ENCODE measurements around the gene MON1B. TPM values are rescaled to one million over a fixed set of nuclear protein-coding genes. Genes with fewer than 3 reads are reported as not detected.

Gene MON1B
- total and polyA plus RNA-seq, 2 of the 13 experiments (the other 11 are each of a cell fraction or from before 2014, with no cell fraction given) = 13.4 to 15.6 TPM

DNA sequence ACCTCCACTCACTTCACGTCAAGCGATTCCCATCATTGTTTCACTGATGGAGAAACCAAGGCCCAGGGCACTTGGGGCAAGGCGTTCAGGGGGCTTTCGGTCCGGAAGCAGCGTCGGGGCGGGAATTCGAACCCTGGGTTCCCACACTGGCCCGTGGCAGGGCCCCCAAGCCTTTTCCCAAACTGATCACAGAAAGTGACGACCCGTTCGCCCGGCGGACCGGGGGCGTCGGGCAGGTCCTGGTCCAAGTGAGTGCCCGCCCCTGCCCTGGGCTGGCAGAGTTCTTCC, 856 bp upstream of the MON1B start (continued):
- TF ChIP-seq, protein P1, sequence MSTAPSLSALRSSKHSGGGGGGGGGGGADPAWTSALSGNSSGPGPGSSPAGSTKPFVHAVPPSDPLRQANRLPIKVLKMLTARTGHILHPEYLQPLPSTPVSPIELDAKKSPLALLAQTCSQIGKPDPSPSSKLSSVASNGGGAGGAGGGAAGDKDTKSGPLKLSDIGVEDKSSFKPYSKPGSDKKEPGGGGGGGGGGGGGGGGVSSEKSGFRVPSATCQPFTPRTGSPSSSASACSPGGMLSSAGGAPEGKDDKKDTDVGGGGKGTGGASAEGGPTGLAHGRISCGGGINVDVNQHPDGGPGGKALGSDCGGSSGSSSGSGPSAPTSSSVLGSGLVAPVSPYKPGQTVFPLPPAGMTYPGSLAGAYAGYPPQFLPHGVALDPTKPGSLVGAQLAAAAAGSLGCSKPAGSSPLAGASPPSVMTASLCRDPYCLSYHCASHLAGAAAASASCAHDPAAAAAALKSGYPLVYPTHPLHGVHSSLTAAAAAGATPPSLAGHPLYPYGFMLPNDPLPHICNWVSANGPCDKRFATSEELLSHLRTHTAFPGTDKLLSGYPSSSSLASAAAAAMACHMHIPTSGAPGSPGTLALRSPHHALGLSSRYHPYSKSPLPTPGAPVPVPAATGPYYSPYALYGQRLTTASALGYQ (CRISPR knock-in tag; IDR thresholded peaks at IDR 0.05) = no peak
- TF ChIP-seq TOPORS (CRISPR knock-in tag; IDR thresholded peaks at IDR 0.05) (no peak), BHLHE40 (IDR thresholded peaks at IDR 0.05; ENCODE audit: low read length) (no peak), KAT2B (IDR thresholded peaks at IDR 0.05; ENCODE audit: borderline replicate concordance, low read depth, low read length) (no peak), RARG (CRISPR knock-in tag; IDR thresholded peaks at IDR 0.05; ENCODE audit: low read depth) (no peak), MXD4 (CRISPR knock-in tag; IDR thresholded peaks at IDR 0.05) (no peak), CHD2 (IDR thresholded peaks at IDR 0.05; ENCODE audit: low read depth, low read length) (no peak), HMG20B (CRISPR knock-in tag; conservative IDR thresholded peaks at IDR 0.05) (no peak), ATRX (CRISPR knock-in tag; IDR thresholded peaks at IDR 0.05; ENCODE audit: borderline replicate concordance) (no peak), SRSF1 (optimal IDR thresholded peaks at IDR 0.05; ENCODE audit: low read depth, low read length) (no peak), ZKSCAN8 (CRISPR knock-in tag; IDR thresholded peaks at IDR 0.05; ENCODE audit: borderline replicate concordance) (no peak)
- TF ChIP-seq, protein P2, sequence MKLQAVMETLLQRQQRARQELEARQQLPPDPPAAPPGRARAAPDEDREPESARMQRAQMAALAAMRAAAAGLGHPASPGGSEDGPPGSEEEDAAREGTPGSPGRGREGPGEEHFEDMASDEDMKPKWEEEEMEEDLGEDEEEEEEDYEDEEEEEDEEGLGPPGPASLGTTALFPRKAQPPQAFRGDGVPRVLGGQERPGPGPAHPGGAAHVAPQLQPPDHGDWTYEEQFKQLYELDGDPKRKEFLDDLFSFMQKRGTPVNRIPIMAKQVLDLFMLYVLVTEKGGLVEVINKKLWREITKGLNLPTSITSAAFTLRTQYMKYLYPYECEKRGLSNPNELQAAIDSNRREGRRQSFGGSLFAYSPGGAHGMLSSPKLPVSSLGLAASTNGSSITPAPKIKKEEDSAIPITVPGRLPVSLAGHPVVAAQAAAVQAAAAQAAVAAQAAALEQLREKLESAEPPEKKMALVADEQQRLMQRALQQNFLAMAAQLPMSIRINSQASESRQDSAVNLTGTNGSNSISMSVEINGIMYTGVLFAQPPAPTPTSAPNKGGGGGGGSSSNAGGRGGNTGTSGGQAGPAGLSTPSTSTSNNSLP (IDR thresholded peaks at IDR 0.05; ENCODE audit: low read depth, low read length) = no peak
- TF ChIP-seq, protein P3, sequence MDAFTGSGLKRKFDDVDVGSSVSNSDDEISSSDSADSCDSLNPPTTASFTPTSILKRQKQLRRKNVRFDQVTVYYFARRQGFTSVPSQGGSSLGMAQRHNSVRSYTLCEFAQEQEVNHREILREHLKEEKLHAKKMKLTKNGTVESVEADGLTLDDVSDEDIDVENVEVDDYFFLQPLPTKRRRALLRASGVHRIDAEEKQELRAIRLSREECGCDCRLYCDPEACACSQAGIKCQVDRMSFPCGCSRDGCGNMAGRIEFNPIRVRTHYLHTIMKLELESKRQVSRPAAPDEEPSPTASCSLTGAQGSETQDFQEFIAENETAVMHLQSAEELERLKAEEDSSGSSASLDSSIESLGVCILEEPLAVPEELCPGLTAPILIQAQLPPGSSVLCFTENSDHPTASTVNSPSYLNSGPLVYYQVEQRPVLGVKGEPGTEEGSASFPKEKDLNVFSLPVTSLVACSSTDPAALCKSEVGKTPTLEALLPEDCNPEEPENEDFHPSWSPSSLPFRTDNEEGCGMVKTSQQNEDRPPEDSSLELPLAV (CRISPR knock-in tag; conservative IDR thresholded peaks at IDR 0.05; ENCODE audit: low read depth) = no peak
- TF ChIP-seq, protein P4, sequence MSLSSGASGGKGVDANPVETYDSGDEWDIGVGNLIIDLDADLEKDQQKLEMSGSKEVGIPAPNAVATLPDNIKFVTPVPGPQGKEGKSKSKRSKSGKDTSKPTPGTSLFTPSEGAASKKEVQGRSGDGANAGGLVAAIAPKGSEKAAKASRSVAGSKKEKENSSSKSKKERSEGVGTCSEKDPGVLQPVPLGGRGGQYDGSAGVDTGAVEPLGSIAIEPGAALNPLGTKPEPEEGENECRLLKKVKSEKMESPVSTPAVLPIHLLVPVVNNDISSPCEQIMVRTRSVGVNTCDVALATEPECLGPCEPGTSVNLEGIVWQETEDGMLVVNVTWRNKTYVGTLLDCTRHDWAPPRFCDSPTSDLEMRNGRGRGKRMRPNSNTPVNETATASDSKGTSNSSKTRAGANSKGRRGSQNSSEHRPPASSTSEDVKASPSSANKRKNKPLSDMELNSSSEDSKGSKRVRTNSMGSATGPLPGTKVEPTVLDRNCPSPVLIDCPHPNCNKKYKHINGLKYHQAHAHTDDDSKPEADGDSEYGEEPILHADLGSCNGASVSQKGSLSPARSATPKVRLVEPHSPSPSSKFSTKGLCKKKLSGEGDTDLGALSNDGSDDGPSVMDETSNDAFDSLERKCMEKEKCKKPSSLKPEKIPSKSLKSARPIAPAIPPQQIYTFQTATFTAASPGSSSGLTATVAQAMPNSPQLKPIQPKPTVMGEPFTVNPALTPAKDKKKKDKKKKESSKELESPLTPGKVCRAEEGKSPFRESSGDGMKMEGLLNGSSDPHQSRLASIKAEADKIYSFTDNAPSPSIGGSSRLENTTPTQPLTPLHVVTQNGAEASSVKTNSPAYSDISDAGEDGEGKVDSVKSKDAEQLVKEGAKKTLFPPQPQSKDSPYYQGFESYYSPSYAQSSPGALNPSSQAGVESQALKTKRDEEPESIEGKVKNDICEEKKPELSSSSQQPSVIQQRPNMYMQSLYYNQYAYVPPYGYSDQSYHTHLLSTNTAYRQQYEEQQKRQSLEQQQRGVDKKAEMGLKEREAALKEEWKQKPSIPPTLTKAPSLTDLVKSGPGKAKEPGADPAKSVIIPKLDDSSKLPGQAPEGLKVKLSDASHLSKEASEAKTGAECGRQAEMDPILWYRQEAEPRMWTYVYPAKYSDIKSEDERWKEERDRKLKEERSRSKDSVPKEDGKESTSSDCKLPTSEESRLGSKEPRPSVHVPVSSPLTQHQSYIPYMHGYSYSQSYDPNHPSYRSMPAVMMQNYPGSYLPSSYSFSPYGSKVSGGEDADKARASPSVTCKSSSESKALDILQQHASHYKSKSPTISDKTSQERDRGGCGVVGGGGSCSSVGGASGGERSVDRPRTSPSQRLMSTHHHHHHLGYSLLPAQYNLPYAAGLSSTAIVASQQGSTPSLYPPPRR (CRISPR knock-in tag; IDR thresholded peaks at IDR 0.05; ENCODE audit: borderline replicate concordance) = no peak
- TF ChIP-seq, protein P5, sequence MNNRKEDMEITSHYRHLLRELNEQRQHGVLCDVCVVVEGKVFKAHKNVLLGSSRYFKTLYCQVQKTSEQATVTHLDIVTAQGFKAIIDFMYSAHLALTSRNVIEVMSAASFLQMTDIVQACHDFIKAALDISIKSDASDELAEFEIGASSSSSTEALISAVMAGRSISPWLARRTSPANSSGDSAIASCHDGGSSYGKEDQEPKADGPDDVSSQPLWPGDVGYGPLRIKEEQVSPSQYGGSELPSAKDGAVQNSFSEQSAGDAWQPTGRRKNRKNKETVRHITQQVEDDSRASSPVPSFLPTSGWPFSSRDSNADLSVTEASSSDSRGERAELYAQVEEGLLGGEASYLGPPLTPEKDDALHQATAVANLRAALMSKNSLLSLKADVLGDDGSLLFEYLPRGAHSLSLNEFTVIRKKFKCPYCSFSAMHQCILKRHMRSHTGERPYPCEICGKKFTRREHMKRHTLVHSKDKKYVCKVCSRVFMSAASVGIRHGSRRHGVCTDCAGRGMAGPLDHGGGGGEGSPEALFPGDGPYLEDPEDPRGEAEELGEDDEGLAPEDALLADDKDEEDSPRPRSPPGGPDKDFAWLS (CRISPR knock-in tag; IDR thresholded peaks at IDR 0.05; ENCODE audit: borderline replicate concordance) = no peak
- TF ChIP-seq, protein P6, sequence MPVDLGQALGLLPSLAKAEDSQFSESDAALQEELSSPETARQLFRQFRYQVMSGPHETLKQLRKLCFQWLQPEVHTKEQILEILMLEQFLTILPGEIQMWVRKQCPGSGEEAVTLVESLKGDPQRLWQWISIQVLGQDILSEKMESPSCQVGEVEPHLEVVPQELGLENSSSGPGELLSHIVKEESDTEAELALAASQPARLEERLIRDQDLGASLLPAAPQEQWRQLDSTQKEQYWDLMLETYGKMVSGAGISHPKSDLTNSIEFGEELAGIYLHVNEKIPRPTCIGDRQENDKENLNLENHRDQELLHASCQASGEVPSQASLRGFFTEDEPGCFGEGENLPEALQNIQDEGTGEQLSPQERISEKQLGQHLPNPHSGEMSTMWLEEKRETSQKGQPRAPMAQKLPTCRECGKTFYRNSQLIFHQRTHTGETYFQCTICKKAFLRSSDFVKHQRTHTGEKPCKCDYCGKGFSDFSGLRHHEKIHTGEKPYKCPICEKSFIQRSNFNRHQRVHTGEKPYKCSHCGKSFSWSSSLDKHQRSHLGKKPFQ (CRISPR knock-in tag; IDR thresholded peaks at IDR 0.05; ENCODE audit: insufficient replicate concordance) = no peak
